Fibroblast of peridontal ligament (primary cell): ENCODE data around the gene TMEM219.

Experiments
- DNase-seq: peaks from one replicate; pipeline ENCODE4 v3.0.0-alpha.2; 2010; ENCODE audit errors: extremely low read depth

TMEM219 gene

GRCh38 chr16:29982560-29983419, 20.9 kb downstream of the TMEM219 start:
- no peak for DNase-seq

GRCh38 chr16:29983420-29984136, 21.7 kb downstream of the TMEM219 start:
- DNase-seq: peak; percentile 72

GRCh38 chr16:29984137-29984763, 22.4 kb downstream of the TMEM219 start:
- no peak for DNase-seq

- no peak for DNase-seq
Measured at GRCh38 chr16:29984764-29985147, 22.9 kb downstream of the TMEM219 start.

GRCh38 chr16:29985271-29985811, 23.5 kb downstream of the TMEM219 start:
- no peak for DNase-seq

- no peak for DNase-seq
Measured at GRCh38 chr16:29986231-29986630, 24.4 kb downstream of the TMEM219 start.

- DNase-seq: no peak
Measured at GRCh38 chr16:29986931-29987330, 25.1 kb downstream of the TMEM219 start.

- no peak for DNase-seq
Measured at GRCh38 chr16:29987371-29988085, 25.6 kb downstream of the TMEM219 start.

- DNase-seq: no peak
Measured at GRCh38 chr16:29988346-29989075, 26.6 kb downstream of the TMEM219 start.

- DNase-seq: no peak
Measured at GRCh38 chr16:29989111-29989858, 27.4 kb downstream of the TMEM219 start.

- DNase-seq: no peak
Measured at GRCh38 chr16:29990034-29990433, 28.2 kb downstream of the TMEM219 start.

GRCh38 chr16:29990883-29991570, 29.1 kb downstream of the TMEM219 start:
- no peak for DNase-seq

- DNase-seq: no peak
Measured at GRCh38 chr16:29991571-29991904, 29.7 kb downstream of the TMEM219 start.

GRCh38 chr16:29992344-29992967, 30.6 kb downstream of the TMEM219 start:
- DNase-seq: peak; percentile 63

- DNase-seq: no peak
Measured at GRCh38 chr16:29993191-29993902, 31.5 kb downstream of the TMEM219 start.

GRCh38 chr16:29993903-29994599, 32.2 kb downstream of the TMEM219 start:
- DNase-seq: no peak

- DNase-seq: no peak
Measured at GRCh38 chr16:29994600-29995323, 32.9 kb downstream of the TMEM219 start.
